Type B pancreatic cell (in vitro differentiated cells): ENCODE results near the gene IFNA5. TPM values are rescaled to one million over a fixed set of nuclear protein-coding genes. Genes with fewer than 3 reads are reported as not detected.

ENCODE experiments used
- DNase-seq: peaks from one replicate; pipeline ENCODE4 v3.0.0; 2021; ENCODE audit warnings: mixed read lengths; ENCODE audit not compliant: unreplicated experiment; ENCODE audit errors: extremely low spot score
- H3K27ac Mint-ChIP-seq: 2 replicates; pipeline ENCODE4 v1.8.0; 2021; ENCODE audit warnings: mild to moderate bottlenecking, mixed read lengths
- H3K27me3 Mint-ChIP-seq: 2 replicates; pipeline ENCODE4 v1.8.0; 2021; ENCODE audit warnings: mixed read lengths
- H3K36me3 Mint-ChIP-seq: 2 replicates; pipeline ENCODE4 v1.8.0; 2021; ENCODE audit warnings: mixed read lengths
- H3K4me1 Mint-ChIP-seq: one replicate; pipeline ENCODE4 v1.8.0; 2021; ENCODE audit warnings: mixed read lengths; ENCODE audit not compliant: unreplicated experiment
- H3K4me3 Mint-ChIP-seq: 2 replicates; pipeline ENCODE4 v1.8.0; 2021; ENCODE audit warnings: mild to moderate bottlenecking, mixed read lengths
- H3K9me3 Mint-ChIP-seq: 2 replicates; pipeline ENCODE4 v1.8.0; 2021; ENCODE audit warnings: mixed read lengths
- total RNA-seq: library from RNA; stranded (reverse); gene quantifications from 2 replicates; pipeline ENCODE4 v1.2.1, GENCODE V29; 2021; ENCODE audit warnings: low replicate concordance
- TF ChIP-seq, protein P1 (sequence below): fragments of 200-600 bp; sonication (generic); conservative IDR thresholded peaks from 2 replicates; pipeline ENCODE4 v1.5.0; 2021; ENCODE audit warnings: antibody characterized with exemption, mild to moderate bottlenecking

Gene IFNA5
- total RNA-seq, 1 donor from 2014 or later, result not detected

DNA sequence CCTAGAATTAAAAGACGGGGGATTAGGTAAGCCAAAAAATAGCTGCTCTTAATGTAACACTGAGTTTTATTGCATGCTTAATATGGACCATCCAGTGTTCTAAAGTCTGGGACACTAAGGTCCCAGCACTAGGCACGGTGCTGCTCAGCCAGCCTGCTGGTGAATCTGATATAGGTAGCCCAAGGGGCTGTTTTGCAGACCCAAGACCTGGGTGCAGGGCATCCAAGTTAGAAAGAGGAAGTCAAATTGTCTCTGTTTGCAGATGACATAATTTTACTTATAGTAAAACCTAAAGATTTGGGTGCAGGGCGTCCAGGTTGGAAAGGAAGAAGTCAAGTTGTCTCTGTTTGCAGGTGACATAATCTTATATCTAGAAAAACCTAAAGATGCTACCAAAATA lies 17.8 kb downstream of the IFNA5 start:
- no peaks in the 10 kb centered on the region for H3K4me1 Mint-ChIP-seq
- no peak overlapping the region for H3K27ac Mint-ChIP-seq
- peaks cover 10% of the 10 kb centered on the region for H3K27me3 Mint-ChIP-seq
- no peaks in the 10 kb centered on the region for H3K36me3 Mint-ChIP-seq
- DNase-seq, result no peak
- H3K9me3 Mint-ChIP-seq, result peaks cover 4% of the 10 kb centered on the region
- H3K4me3 Mint-ChIP-seq, result no peak overlapping the region
- TF ChIP-seq, protein P1, sequence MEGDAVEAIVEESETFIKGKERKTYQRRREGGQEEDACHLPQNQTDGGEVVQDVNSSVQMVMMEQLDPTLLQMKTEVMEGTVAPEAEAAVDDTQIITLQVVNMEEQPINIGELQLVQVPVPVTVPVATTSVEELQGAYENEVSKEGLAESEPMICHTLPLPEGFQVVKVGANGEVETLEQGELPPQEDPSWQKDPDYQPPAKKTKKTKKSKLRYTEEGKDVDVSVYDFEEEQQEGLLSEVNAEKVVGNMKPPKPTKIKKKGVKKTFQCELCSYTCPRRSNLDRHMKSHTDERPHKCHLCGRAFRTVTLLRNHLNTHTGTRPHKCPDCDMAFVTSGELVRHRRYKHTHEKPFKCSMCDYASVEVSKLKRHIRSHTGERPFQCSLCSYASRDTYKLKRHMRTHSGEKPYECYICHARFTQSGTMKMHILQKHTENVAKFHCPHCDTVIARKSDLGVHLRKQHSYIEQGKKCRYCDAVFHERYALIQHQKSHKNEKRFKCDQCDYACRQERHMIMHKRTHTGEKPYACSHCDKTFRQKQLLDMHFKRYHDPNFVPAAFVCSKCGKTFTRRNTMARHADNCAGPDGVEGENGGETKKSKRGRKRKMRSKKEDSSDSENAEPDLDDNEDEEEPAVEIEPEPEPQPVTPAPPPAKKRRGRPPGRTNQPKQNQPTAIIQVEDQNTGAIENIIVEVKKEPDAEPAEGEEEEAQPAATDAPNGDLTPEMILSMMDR, result no peak

- no peak for DNase-seq
- Mint-ChIP-seq H3K4me1 (no peaks in the 10 kb centered on the region), H3K36me3 (no peaks in the 10 kb centered on the region), H3K9me3 (peaks cover 4% of the 10 kb centered on the region), H3K4me3 (no peak overlapping the region), H3K27ac (no peak overlapping the region), H3K27me3 (peaks cover 11% of the 10 kb centered on the region)
- TF ChIP-seq, protein P1, result no peak
Observed at GRCh38 chr9:21286659-21287058, 18.5 kb downstream of the IFNA5 start.

DNA sequence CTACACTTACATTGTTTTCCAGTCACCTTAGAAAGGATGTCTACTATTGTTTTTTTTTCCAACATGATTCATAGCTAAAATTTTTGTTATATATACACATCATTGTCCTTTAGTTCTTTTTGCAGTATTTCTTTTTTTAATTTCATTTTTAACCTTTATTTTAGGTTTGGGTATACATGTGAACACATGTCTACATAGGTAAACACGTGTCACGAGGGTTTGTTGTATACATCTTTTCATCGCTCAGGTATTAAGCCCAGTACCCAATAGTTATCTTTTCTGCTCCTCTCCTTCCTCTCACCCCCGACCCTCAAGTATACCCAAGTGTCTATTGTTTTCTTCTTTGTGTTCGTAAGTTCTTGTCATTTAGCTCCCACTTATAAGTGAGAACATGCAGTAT lies 19.0 kb downstream of the IFNA5 start:
- no peak overlapping the region for H3K4me3 Mint-ChIP-seq
- peaks cover 4% of the 10 kb centered on the region for H3K9me3 Mint-ChIP-seq
- H3K27ac Mint-ChIP-seq, result no peak overlapping the region
- H3K4me1 Mint-ChIP-seq, result no peaks in the 10 kb centered on the region
- H3K36me3 Mint-ChIP-seq, result no peaks in the 10 kb centered on the region
- TF ChIP-seq, protein P1, result no peak
- H3K27me3 Mint-ChIP-seq, result peaks cover 16% of the 10 kb centered on the region
- DNase-seq, result no peak

GRCh38 chr9:21281275-21281674 lies 23.8 kb downstream of the IFNA5 start:
- no peak for DNase-seq
- no peaks in the 10 kb centered on the region for H3K36me3 Mint-ChIP-seq
- H3K27ac Mint-ChIP-seq, result no peak overlapping the region
- no peaks in the 10 kb centered on the region for H3K4me1 Mint-ChIP-seq
- H3K27me3 Mint-ChIP-seq, result peaks cover 12% of the 10 kb centered on the region
- peaks cover 1% of the 10 kb centered on the region for H3K9me3 Mint-ChIP-seq
- TF ChIP-seq, protein P1, result no peak
- no peak overlapping the region for H3K4me3 Mint-ChIP-seq

DNA sequence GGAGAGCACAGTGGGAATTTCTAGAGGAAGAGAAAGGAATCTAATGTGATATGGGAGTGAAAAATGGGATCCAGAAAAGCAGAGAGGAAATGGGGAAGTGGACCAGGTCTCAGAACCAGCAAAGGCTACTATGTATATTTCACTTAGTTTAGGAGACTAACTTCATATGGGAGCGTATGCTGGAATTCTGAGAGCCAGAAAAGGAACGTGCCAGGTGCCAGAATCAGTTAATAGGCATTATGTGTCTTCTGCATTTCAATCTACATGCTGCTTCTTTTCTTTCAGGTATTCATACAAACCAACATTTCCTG lies 36.8 kb downstream of the IFNA5 start:
- peaks cover 43% of the 10 kb centered on the region for H3K27me3 Mint-ChIP-seq
- TF ChIP-seq, protein P1, result no peak
- no peaks in the 10 kb centered on the region for H3K36me3 Mint-ChIP-seq
- no peaks in the 10 kb centered on the region for H3K9me3 Mint-ChIP-seq
- H3K4me3 Mint-ChIP-seq, result no peak overlapping the region
- no peaks in the 10 kb centered on the region for H3K4me1 Mint-ChIP-seq
- no peak overlapping the region for H3K27ac Mint-ChIP-seq
- DNase-seq, result no peak
